ENCODE measurements around the gene TAS1R3.
A peak's percentile ranks its signal among the peaks of the same experiment; 100 is the strongest.

Gene TAS1R3

GRCh38 chr1:1340791-1341548, 9.9 kb downstream of the TAS1R3 start:
- DNase-seq, result no peak

GRCh38 chr1:1341549-1342021, 10.5 kb downstream of the TAS1R3 start:
- DNase-seq, result no peak

GRCh38 chr1:1342061-1342562, 11.0 kb downstream of the TAS1R3 start:
- DNase-seq, result no peak

- DNase-seq, result no peak
These were observed 11.6 kb downstream of the TAS1R3 start for GRCh38 chr1:1342584-1343115.

- DNase-seq, result no peak
These were observed 12.8 kb downstream of the TAS1R3 start for GRCh38 chr1:1343811-1344421.

- no peak for DNase-seq
These were observed 13.7 kb downstream of the TAS1R3 start for GRCh38 chr1:1344655-1345361.

- no peak for DNase-seq
These were observed 14.3 kb downstream of the TAS1R3 start for GRCh38 chr1:1345384-1345783.

GRCh38 chr1:1345860-1346500, 14.9 kb downstream of the TAS1R3 start:
- DNase-seq, result no peak

GRCh38 chr1:1346501-1346890, 15.4 kb downstream of the TAS1R3 start:
- DNase-seq, result no peak

GRCh38 chr1:1347026-1347595, 16.0 kb downstream of the TAS1R3 start:
- no peak for DNase-seq

- DNase-seq, result no peak
These were observed 16.8 kb downstream of the TAS1R3 start for GRCh38 chr1:1347663-1348419.

GRCh38 chr1:1348420-1349255, 17.6 kb downstream of the TAS1R3 start:
- no peak for DNase-seq

GRCh38 chr1:1349256-1350012, 18.4 kb downstream of the TAS1R3 start, which contains the start of gene DVL1:
Gene DVL1, minus strand, starts transcription at chr1:1349418. Its CDS starts 353 bp downstream, at chr1:1349065.
- DNase-seq, result peak; percentile 69

GRCh38 chr1:1351511-1352427, 20.7 kb downstream of the TAS1R3 start:
- DNase-seq, result no peak

- DNase-seq, result no peak
These were observed 21.8 kb downstream of the TAS1R3 start for GRCh38 chr1:1352786-1353388.

- no peak for DNase-seq
These were observed 22.5 kb downstream of the TAS1R3 start for GRCh38 chr1:1353389-1354151.
